HepG2 (cell line): ENCODE data around the gene SELENOS. TPM values are rescaled to one million over a fixed set of nuclear protein-coding genes. Genes with fewer than 3 reads are reported as not detected.
A peak's percentile ranks its signal among the peaks of the same experiment; 100 is the strongest.

Experiments
- FOXA1 ChIP-seq, 2 experiments: fragments of 450-650 bp in 1 of 2; sonication (generic) in 1 of 2; formaldehyde crosslinking in 1 of 2; IDR thresholded peaks; 2 replicates each; pipeline versions ENCODE4 v1.4.0 to v1.6.1; 2016 to 2020; ENCODE audit warnings: missing genetic modification reagents in 1 of 2
- PCBP2 ChIP-seq: fragments of 200-400 bp; formaldehyde crosslinking; optimal IDR thresholded peaks from 2 replicates; pipeline ENCODE3; 2018; ENCODE audit warnings: low read length, low read depth; ENCODE audit not compliant: poor library complexity, severe bottlenecking
- RNF2 ChIP-seq: fragments of 450-650 bp; conservative IDR thresholded peaks from 2 replicates; pipeline ENCODE4 v1.6.1; 2016; ENCODE audit warnings: low read depth
- SMAD1 ChIP-seq: sonication (generic); formaldehyde crosslinking; IDR thresholded peaks from 2 replicates; pipeline ENCODE4 v1.4.0; 2020; ENCODE audit warnings: missing genetic modification reagents, low read depth, mild to moderate bottlenecking, borderline replicate concordance
- ZNF530 ChIP-seq: sonication (generic); formaldehyde crosslinking; IDR thresholded peaks from 2 replicates; pipeline ENCODE4 v1.5.0; 2020; ENCODE audit warnings: low read depth, mild to moderate bottlenecking, missing genetic modification reagents
- ZNF552 ChIP-seq: sonication (generic); formaldehyde crosslinking; IDR thresholded peaks from 2 replicates; pipeline ENCODE4 v1.9.0; 2022; ENCODE audit warnings: missing genetic modification reagents, mild to moderate bottlenecking, borderline replicate concordance
- ZNF879 ChIP-seq: sonication (generic); formaldehyde crosslinking; IDR thresholded peaks from 2 replicates; pipeline ENCODE4 v1.8.1; 2023; ENCODE audit warnings: missing genetic modification reagents
- polyA plus RNA-seq, 8 experiments: library from polyadenylated mRNA; depleted of rRNA in 3 of 8; stranded (reverse) in 7 of 8; unstranded in 1 of 8; fragments of >200 nt; fragmentation: Illumina TruSeq in 4 of 8; extraction: Trizol in 4 of 8; gene quantifications; 2 replicates each; pipeline versions ENCODE4 v1.2.1 to v1.2.3, GENCODE V29; 2011 to 2016; ENCODE audit warnings: low read depth in 4 of 8, missing spikeins in 1 of 8, mixed read lengths in 1 of 8; ENCODE audit not compliant: insufficient read depth in 1 of 8
- total RNA-seq, 5 experiments: library from RNA; depleted of rRNA; stranded (reverse); fragments of >200 nt; fragmentation: Illumina TruSeq; extraction: Trizol; gene quantifications; 2 replicates each; pipeline ENCODE4 v1.2.3, GENCODE V29; 2016; ENCODE audit warnings: low read depth in 1 of 5
- TF ChIP-seq, protein P1 (sequence below): sonication (generic); formaldehyde crosslinking; IDR thresholded peaks from 2 replicates; pipeline ENCODE4 v1.4.0; 2020; ENCODE audit warnings: missing genetic modification reagents, mild to moderate bottlenecking, borderline replicate concordance
- TF ChIP-seq, protein P2 (sequence below): sonication (generic); formaldehyde crosslinking; IDR thresholded peaks from 2 replicates; pipeline ENCODE4 v1.4.0; 2020; ENCODE audit warnings: mild to moderate bottlenecking, low read depth, missing genetic modification reagents
- TF ChIP-seq, protein P3 (sequence below): sonication (generic); formaldehyde crosslinking; IDR thresholded peaks from 2 replicates; pipeline ENCODE4 v1.4.0; 2020; ENCODE audit warnings: missing genetic modification reagents
- TF ChIP-seq, protein P4 (sequence below): sonication (generic); formaldehyde crosslinking; IDR thresholded peaks from 2 replicates; pipeline ENCODE4 v1.5.1; 2020; ENCODE audit warnings: missing genetic modification reagents, mild to moderate bottlenecking, borderline replicate concordance
- TF ChIP-seq, protein P5 (sequence below): IDR thresholded peaks from 2 replicates; pipeline ENCODE4 v1.6.1; 2016; ENCODE audit warnings: control low read depth
- TF ChIP-seq, protein P6 (sequence below): IDR thresholded peaks from 2 replicates; pipeline ENCODE4 v1.6.1; 2018; ENCODE audit warnings: missing genetic modification reagents, mild to moderate bottlenecking, missing compliant biosample characterization

Gene SELENOS
- total and polyA plus RNA-seq, 2 of the 13 experiments (the other 11 are each of a cell fraction or from before 2014, with no cell fraction given): 63.0 to 66.1 TPM

DNA sequence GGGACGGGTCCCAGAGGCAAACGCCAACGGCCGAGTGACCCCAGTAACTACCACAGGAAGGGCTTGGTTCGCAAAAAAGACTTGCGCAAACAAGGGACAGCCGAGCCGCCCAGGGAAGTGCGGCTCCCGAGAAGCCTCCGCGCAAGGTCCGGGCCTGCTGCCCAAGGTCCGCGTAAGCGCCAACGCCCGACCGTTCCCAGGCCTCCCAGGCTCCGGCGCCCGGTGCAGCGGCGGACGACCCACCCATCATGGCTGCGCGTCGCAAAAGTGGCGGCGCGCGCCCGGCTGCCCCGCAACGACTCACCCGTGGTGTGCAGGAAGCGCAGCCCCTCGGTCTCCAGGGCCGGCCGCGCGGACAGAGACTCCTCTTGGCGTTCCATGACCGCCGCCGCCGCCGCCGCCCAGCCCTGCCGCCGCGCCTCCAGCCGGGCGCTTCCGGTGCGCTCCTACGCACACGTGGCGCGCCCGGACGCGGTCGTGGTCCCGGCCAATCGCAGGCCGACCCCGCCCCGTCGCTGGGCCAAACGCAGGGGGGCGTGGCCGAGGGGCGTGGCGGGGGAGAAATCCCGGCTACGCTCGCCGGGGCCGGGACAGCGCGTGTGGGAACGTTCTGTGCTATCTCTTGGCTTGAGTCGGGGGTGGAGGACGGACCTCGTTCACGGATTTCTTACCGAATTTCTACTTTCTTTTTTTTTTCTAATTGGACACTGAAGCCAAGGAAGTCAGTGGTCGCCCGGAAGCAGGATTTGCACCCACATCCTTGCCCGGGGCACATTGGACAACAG is at the start of gene SELENOS (continued):
- TF ChIP-seq, protein P1, sequence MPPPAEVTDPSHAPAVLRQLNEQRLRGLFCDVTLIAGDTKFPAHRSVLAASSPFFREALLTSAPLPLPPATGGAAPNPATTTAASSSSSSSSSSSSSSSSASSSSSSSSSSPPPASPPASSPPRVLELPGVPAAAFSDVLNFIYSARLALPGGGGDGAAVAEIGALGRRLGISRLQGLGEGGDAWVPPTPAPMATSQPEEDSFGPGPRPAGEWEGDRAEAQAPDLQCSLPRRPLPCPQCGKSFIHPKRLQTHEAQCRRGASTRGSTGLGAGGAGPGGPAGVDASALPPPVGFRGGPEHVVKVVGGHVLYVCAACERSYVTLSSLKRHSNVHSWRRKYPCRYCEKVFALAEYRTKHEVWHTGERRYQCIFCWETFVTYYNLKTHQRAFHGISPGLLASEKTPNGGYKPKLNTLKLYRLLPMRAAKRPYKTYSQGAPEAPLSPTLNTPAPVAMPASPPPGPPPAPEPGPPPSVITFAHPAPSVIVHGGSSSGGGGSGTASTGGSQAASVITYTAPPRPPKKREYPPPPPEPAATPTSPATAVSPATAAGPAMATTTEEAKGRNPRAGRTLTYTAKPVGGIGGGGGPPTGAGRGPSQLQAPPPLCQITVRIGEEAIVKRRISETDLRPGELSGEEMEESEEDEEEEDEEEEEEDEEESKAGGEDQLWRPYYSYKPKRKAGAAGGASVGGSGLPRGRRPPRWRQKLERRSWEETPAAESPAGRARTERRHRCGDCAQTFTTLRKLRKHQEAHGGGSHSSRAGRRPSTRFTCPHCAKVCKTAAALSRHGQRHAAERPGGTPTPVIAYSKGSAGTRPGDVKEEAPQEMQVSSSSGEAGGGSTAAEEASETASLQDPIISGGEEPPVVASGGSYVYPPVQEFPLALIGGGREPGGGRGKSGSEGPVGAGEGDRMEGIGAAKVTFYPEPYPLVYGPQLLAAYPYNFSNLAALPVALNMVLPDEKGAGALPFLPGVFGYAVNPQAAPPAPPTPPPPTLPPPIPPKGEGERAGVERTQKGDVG (CRISPR knock-in tag): no peak
- TF ChIP-seq PCBP2: no peak
- TF ChIP-seq ZNF530: no peak
- 0 out of 2 replicates have a peak, but pooled peaks have one; percentile 54 for TF ChIP-seq ZNF879 (CRISPR knock-in tag)
- TF ChIP-seq, protein P2, sequence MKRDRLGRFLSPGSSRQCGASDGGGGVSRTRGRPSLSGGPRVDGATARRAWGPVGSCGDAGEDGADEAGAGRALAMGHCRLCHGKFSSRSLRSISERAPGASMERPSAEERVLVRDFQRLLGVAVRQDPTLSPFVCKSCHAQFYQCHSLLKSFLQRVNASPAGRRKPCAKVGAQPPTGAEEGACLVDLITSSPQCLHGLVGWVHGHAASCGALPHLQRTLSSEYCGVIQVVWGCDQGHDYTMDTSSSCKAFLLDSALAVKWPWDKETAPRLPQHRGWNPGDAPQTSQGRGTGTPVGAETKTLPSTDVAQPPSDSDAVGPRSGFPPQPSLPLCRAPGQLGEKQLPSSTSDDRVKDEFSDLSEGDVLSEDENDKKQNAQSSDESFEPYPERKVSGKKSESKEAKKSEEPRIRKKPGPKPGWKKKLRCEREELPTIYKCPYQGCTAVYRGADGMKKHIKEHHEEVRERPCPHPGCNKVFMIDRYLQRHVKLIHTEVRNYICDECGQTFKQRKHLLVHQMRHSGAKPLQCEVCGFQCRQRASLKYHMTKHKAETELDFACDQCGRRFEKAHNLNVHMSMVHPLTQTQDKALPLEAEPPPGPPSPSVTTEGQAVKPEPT (CRISPR knock-in tag): no peak
- 0 out of 2 replicates have a peak, but pooled peaks have one; percentile 58 for TF ChIP-seq SMAD1 (CRISPR knock-in tag)
- peak; percentile 60; the same call in 1 of the 2 replicates for TF ChIP-seq RNF2
- TF ChIP-seq ZNF552 (CRISPR knock-in tag): no peak
- TF ChIP-seq, protein P3, sequence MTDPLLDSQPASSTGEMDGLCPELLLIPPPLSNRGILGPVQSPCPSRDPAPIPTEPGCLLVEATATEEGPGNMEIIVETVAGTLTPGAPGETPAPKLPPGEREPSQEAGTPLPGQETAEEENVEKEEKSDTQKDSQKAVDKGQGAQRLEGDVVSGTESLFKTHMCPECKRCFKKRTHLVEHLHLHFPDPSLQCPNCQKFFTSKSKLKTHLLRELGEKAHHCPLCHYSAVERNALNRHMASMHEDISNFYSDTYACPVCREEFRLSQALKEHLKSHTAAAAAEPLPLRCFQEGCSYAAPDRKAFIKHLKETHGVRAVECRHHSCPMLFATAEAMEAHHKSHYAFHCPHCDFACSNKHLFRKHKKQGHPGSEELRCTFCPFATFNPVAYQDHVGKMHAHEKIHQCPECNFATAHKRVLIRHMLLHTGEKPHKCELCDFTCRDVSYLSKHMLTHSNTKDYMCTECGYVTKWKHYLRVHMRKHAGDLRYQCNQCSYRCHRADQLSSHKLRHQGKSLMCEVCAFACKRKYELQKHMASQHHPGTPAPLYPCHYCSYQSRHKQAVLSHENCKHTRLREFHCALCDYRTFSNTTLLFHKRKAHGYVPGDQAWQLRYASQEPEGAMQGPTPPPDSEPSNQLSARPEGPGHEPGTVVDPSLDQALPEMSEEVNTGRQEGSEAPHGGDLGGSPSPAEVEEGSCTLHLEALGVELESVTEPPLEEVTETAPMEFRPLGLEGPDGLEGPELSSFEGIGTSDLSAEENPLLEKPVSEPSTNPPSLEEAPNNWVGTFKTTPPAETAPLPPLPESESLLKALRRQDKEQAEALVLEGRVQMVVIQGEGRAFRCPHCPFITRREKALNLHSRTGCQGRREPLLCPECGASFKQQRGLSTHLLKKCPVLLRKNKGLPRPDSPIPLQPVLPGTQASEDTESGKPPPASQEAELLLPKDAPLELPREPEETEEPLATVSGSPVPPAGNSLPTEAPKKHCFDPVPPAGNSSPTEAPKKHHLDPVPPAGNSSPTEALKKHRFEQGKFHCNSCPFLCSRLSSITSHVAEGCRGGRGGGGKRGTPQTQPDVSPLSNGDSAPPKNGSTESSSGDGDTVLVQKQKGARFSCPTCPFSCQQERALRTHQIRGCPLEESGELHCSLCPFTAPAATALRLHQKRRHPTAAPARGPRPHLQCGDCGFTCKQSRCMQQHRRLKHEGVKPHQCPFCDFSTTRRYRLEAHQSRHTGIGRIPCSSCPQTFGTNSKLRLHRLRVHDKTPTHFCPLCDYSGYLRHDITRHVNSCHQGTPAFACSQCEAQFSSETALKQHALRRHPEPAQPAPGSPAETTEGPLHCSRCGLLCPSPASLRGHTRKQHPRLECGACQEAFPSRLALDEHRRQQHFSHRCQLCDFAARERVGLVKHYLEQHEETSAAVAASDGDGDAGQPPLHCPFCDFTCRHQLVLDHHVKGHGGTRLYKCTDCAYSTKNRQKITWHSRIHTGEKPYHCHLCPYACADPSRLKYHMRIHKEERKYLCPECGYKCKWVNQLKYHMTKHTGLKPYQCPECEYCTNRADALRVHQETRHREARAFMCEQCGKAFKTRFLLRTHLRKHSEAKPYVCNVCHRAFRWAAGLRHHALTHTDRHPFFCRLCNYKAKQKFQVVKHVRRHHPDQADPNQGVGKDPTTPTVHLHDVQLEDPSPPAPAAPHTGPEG: peak; percentile 82
- TF ChIP-seq, protein P4, sequence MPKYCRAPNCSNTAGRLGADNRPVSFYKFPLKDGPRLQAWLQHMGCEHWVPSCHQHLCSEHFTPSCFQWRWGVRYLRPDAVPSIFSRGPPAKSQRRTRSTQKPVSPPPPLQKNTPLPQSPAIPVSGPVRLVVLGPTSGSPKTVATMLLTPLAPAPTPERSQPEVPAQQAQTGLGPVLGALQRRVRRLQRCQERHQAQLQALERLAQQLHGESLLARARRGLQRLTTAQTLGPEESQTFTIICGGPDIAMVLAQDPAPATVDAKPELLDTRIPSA: no peak
- TF ChIP-seq, protein P5, sequence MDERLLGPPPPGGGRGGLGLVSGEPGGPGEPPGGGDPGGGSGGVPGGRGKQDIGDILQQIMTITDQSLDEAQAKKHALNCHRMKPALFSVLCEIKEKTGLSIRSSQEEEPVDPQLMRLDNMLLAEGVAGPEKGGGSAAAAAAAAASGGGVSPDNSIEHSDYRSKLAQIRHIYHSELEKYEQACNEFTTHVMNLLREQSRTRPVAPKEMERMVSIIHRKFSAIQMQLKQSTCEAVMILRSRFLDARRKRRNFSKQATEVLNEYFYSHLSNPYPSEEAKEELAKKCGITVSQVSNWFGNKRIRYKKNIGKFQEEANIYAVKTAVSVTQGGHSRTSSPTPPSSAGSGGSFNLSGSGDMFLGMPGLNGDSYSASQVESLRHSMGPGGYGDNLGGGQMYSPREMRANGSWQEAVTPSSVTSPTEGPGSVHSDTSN: no peak
- no peak for TF ChIP-seq FOXA1 (IDR thresholded peaks at IDR 0.05)
- no peak for TF ChIP-seq FOXA1 (CRISPR knock-in tag; IDR thresholded peaks at IDR 0.05)
- TF ChIP-seq, protein P6, sequence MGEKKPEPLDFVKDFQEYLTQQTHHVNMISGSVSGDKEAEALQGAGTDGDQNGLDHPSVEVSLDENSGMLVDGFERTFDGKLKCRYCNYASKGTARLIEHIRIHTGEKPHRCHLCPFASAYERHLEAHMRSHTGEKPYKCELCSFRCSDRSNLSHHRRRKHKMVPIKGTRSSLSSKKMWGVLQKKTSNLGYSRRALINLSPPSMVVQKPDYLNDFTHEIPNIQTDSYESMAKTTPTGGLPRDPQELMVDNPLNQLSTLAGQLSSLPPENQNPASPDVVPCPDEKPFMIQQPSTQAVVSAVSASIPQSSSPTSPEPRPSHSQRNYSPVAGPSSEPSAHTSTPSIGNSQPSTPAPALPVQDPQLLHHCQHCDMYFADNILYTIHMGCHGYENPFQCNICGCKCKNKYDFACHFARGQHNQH: no peak
